ENCODE measurements around the gene PYCR2.

The PYCR2 gene

DNA sequence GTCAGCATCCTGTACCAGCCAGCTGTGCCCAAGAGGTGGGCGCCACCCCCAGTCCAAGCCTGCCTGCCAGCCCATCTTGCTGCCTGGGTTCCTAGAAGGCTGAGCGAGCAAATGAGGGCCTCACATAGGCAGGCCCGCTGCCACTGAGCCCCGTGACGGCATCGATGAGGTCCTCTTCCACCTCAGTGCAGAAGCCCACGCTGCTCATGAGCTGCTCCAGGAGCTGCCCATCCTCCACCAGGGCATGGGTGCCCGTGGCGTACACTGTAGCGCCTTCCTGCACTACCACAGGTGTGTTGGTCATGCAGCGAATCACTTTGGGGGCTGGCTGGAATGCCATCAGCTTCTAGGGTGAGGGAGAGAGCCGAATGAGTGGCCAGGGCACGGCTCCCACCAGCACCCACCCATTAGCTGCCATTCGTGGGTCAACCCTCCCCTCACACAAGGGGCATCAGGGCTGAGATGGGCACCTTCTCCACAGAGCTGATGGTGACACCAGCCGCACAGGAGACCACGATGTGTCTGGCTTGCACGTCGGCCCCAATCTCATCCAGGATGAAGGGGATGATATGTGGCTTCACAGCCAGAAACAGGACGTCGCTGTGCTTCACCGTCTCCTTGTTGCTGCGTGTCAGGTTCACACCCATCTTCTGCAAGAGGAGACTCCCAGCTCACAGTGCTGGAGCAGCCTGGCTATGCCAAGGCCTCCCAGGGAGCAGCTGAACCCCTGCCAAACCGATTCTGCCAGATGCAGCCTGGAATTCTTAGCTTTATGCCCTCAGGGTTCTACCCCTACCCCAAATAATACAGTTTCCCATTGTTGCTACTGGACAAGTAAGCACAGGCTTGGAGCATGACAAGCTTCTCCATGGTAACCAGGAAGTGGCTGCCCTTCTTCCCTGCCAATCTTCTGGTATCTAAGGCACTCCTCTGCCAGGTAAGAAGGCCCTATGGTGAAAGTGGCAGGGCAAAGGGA, 2.0 kb downstream of the PYCR2 start:
- DNase-seq (ENCODE audit: low read depth in 1 of 2, low spot score in 1 of 2): no peak

DNA sequence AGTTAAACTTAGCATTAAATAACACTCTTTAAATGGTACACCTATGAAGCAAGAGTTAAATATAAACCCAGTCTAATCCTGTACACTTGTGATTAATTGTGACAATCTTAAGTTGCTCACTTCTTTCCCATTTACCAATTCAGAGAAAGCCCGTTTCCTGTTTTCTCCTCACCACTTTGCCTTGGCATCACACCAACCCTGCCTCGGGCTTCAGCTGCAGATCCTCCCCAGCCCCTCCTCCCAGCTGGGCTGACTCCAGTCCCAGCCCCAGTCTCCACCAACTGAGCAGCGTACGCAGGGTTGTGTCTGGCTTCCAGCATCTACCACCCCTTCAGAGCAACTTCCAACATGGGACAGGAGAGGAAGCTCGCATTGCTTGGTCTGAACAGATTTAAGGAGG, 4.1 kb downstream of the PYCR2 start:
- DNase-seq (ENCODE audit: low read depth in 1 of 2, low spot score in 1 of 2): no peak

DNA sequence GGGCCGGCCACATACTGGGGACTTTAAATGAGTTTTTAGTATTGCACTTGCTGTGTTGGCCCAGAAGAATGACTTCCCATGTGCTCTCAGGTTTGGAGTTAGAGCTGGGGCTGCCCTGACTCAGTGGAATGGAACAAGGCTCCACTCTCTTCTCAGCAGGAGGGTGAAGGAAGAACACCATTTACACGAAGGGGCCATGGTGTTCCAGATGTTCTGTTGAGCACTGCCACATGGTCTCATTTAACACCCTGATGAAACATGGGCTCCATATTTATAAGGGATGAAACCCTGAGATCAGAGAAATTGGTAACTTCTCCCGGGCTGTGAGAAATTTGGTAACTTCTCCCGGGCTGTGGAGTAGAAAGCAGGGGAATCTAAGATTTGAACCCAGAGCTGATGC, 5.8 kb downstream of the PYCR2 start:
- DNase-seq (ENCODE audit: low read depth in 1 of 2, low spot score in 1 of 2): no peak

DNA sequence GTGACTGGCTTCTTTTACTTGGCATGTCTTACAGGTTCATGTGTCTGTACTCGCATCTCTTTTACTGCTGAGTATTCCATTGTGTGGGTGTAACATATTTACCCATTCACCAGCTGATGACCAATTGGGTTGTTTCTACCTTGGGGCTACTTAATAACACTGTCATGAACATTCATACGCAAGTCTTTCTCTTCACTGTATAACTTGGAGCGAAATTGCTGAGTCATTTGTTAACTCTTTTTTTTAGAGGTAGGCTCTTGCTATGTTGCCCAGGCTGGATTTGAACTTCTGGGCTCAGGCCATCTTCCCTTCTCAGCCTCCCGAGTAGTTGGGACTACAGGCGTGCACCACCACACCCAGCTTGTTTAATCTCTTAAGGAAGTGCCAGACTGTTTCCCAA, 6.5 kb downstream of the PYCR2 start:
- no peak for DNase-seq (ENCODE audit: low read depth in 1 of 2, low spot score in 1 of 2)

DNA sequence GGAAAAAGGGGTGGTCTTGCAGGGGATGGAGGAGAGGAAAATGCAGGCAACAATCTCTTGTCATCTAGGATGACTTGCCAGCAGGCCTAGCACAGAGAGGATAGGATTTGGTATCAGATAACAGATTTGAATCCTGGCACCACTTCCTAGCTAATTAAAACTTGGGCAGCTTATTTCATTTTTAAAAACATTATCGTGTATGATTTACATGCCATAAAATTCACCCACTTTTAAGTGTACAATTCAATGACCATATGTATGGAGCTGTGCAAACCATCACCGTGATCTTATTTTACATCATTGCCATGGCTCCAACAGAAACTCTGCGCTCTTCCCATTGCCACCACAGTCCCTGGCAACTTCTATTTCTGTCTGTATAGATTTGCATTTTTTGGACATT, 6.9 kb downstream of the PYCR2 start:
- no peak for DNase-seq (ENCODE audit: low read depth in 1 of 2, low spot score in 1 of 2)

DNA sequence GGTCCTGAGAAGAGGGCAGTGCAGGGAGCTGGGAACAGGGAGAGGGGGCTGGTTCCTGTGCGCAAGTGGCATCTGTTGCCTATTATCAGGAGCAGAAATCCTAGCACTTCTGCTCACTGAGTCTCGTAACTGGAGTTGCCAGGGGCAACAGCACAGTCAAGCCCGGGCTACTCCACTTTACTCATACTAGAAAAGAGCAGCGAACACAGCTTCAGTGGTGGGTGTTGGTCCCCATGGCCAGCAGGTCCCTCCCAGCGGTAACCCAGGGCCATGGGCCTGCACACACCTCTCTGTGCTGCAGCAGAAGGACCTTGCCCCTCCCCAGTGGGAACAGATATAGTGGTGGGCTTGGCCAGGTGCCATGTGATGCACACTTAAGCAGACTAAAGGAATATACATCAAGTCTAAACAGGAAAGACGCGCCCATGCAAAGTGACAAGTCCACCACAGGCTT, 8.5 kb downstream of the PYCR2 start:
- DNase-seq (ENCODE audit: low read depth in 1 of 2, low spot score in 1 of 2): no peak

DNA sequence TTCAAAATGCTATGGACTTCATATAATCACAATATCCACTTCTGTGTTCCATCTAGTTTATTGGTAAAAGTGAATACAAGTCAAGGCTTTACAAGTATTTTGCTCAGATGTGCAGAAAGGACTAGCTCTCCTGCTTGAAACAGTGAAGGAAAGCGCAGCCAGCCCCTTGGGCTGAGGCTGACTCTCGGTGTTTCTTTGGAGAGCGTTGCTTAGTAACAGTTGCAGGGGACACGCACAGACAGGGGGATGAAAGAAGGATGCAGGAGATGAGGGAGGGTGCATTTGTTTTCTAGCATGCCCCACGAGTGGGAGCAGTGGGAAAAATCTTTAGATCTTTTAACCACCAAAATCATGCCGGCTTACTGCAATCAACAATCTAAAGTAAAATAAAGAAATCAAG, 9.1 kb downstream of the PYCR2 start:
- no peak for DNase-seq (ENCODE audit: low read depth in 1 of 2, low spot score in 1 of 2)

DNA sequence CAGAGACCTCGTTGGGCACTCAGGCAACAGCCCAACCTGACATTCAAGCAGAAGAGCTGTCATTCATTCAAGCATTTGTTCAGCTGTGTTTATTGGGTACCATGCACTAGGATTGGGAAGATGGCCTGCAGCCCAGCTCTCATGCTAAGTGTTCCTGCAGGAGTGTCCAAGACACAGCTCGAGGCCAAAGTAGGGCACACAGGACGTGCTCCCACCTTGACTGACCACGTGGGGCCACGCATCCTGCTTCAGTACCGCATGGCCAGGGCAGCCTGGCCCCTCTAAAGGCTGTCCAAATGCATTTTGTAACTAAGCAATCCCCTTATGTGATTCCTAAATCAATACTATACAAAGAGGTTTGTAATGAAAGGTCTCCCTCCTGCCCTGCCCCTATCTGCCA, 9.7 kb downstream of the PYCR2 start:
- no peak for DNase-seq (ENCODE audit: low read depth in 1 of 2, low spot score in 1 of 2)

DNA sequence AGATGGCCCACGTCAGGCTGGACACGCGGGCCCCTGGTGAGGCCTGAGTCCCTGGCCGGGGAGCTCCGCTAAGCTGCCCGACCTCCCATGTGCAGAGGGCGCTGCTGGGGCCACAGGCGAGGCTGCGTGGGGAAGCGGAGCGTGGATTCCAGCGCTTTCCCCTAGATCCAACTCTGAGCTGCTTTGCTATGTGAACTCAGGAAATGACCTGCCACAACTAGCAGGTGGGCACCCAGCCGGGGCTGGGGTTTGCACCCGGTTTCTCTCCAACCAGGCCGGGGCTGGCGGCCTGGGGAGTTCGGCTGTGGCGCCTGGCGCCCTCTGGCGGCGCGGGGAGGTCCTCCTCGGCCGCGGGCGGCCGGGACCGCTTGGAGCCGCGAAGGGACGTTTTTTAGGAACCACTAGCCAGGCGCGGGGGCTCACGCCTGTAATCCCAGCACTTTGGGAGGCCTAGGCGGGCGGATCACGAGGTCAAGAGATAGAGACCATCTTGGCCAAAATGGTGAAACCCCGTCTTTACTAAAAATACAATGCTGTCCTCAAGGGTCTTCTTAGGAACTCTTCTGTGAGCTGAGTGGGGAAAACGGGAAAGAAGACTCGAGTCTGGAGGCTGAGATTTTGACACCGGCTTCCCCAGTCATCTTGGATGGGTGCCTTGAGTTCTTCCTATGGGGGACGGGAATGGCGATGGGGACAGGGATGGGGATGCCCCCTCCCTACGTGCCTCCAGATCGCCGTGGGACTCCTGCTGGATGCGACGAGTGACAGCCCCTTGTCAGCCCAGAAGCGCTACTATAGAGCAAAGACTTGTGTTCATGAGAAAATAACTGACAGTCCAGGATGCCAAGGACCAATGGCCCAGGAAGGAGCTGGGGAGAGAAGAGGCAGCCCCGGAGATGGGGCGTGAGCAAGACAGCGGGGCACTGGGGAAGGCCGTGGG, 12.6 kb downstream of the PYCR2 start:
- DNase-seq (ENCODE audit: low read depth in 1 of 2, low spot score in 1 of 2): peak; percentile 46 to 62

DNA sequence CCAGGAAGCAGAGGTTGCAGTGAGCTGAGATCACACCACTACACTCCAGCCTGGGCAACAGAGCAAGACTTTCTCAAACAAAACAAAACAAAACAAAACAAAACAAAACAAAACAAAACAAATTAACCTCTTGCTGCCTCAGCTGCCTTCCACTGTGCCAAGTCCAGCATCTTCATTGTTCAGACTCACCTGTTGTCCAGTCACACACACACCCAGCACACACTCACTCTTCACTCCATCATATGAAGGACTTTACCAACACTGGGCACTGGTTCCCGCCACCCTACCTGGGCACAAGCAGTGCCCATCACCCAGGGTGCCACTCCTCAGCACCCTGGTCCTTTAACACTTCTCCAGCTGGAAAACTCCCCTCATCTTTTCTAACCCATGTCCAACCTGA, 14.6 kb downstream of the PYCR2 start:
- no peak for DNase-seq (ENCODE audit: low read depth in 1 of 2, low spot score in 1 of 2)

DNA sequence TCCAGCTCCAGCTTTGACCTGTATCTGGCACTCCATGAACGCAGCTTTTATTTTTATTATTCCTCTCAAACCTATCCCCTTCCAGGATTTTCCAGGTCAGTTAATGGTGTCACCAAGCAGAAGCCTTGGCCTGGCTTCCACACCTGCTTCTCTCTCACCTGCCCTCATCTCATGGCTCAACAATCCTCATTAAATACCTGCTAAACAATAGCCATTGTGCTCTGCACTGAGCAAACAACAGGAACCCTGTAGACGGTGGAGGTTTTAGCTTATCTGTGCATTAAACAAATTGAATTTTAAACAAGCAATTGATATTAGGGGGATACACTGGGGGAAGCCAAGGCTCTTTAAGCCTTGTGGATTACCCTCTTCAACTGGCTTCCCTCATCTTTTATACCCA, 15.3 kb downstream of the PYCR2 start:
- no peak for DNase-seq (ENCODE audit: low read depth in 1 of 2, low spot score in 1 of 2)

DNA sequence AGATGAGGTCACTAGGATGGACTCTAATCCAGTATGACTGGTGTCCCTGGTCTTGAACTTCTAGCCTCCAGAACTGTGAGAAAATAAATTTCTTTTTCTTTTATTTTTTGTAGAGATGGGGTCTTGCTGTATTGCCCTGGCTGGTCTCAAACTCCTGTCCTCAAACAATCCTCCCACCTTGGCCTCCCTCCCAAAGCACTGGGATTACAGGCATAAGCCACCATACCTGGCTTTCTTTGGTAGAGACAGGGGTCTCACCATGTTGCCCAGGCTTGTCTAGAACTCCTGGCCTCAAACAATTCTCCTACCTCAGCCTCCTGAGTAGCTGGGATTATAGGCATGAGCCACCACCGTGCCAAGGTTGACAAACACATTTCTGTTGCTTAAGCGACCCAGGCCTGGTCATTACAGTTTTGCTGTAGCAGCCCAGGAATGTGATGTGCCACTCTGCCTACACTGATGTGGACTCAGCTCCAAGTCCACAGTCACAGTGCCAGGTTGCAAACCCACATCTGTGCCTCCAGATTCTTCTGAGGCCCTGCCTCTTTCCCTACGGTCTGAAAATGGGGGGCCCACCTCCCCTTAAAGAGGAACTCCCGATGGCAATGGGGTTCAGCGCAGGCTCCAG, 15.9 kb downstream of the PYCR2 start:
- DNase-seq (ENCODE audit: low read depth in 1 of 2, low spot score in 1 of 2): no peak

DNA sequence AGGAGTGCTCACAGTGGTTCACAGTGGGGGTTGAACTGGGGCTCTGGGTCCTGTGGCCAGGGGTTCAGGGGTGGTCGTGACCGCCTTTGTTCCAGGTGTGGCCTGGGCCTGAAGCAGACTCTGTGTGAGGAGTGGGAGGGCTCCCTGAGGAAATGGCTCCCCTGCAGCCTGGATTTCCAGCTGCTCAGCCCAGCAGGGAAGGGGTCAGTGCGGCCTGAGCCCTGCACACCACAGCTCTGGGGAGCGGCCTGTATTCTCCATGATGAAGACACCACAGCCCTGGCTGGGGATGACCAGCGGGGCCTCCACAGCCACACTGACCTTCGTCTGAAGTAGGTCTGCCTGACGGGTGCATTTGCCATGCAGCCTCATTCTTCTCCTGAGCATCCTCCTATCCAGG, 16.7 kb downstream of the PYCR2 start:
- no peak for DNase-seq (ENCODE audit: low read depth in 1 of 2, low spot score in 1 of 2)

DNA sequence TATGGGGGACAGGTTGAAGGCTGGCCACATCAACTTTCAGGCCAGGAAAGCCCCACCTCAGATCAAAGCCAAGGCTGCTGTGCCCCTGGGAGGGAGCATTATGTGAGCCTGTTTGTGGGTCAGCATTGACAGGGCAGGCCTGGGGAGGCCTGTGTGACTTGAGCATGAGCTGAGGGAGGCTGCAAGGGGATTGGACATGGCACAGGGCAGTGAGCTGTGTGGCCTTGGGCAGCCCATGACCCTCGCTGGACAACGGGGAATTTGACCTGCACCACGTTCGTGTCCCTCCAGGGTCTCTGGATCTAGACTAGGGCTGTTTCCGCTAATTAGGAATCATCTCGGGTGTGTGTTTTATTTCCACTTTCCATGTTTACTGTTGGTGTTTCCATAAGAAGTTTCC, 17.6 kb downstream of the PYCR2 start:
- no peak for DNase-seq (ENCODE audit: low read depth in 1 of 2, low spot score in 1 of 2)

DNA sequence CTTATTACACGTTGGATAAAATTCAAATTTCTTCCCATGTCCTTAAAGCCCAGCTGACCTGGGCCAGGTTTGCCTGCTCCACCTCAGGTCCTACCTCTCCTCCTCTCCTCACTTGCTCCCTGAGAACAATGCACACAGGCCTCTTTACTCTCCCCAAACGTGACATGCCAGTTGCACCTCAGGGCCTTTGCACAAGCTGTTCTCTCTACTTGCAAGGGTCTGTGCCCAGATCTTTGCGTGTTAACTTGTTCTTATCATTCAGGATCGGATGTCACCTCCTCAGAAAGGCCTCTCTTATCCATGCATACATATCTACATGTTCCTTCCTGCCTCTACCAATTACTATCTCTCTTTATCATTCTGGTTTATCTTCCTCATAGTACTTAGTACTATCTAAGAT, 20.4 kb downstream of the PYCR2 start:
- DNase-seq (ENCODE audit: low read depth in 1 of 2, low spot score in 1 of 2): no peak

DNA sequence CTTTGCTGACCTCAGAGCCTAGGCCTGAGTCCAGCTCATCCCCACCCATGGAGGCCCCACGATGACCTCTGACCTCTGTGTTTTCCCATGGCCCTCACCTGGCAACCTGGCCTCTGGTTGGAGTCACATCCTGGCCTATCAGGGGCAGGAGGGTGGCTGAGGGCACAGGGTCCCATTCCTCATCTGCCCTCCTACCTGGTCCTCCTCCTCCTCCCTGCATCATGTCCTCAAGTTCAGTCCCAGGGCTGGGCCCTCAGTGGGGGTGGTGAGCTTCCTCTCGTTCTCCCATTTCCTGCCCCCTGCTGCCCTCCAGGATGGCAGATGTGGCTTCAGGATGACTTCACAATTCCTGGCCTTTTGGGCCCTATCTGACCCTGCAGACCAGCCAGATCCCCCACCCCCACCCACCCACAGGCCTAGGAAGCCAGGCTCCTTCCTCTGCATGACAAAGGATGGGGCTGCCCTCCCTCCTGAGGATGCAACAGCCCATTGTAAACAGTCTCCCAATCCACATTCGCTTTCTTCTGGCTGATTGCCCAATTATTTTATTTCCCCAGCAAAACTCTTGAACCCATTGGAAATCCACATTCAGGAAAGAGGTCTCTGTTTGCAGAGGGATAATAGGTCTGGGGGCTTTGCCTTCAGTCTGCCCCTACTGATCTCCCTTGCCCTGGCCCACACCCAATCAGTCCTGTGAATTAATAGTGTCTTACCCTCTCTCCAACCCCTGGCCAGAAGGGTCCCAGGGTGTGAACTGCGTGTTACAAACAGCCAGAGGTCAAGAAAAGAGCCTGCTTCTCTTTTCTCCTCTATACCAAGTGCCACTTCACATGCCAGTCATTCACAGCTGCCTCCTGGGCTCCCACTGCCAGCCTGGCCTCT, 24.8 kb downstream of the PYCR2 start:
- no peak for DNase-seq (ENCODE audit: low read depth in 1 of 2, low spot score in 1 of 2)

DNA sequence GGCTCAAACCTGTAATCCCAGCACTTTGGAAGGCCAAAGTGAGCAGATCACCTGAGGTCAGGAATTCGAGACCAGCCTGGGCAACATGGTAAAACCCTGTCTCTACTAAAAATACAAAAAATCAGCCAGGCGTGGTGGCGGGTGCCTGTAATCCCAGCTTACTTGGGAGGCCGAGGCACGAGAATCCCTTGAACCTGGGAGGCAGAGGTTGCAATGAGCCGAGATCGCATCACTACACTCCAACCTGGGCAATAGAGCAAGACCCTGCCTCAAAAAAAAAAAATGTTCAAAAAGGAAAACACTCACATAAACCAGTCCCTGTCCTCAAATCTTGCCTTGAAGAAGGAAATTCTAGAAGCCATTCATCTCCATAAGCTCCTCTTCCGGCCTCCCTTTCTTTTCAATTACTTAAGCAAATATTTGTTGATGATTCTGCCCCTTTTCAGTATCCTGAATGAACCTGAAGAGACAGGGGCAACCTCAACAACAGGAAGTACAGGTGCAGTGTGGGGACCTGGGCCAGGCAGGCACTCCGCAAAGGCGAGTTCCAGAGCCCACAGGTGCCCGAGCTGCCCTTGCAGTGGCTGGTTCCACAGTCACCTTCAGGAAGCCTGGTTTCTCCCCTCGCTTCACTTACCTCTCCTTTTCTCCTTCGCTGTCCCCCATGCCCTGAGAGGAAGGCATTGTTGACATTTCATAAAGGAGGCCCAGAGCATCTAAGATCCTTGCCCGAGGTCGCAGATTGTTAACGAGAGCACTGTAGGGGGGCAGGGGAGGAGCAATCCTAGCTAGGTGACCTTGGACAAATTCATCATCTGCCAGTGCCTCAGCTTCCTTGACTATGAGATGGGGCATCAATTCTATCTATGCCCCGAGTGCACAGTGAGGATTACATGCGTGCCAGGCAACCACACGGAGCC, 26.2 kb downstream of the PYCR2 start:
- no peak for DNase-seq (ENCODE audit: low read depth in 1 of 2, low spot score in 1 of 2)

DNA sequence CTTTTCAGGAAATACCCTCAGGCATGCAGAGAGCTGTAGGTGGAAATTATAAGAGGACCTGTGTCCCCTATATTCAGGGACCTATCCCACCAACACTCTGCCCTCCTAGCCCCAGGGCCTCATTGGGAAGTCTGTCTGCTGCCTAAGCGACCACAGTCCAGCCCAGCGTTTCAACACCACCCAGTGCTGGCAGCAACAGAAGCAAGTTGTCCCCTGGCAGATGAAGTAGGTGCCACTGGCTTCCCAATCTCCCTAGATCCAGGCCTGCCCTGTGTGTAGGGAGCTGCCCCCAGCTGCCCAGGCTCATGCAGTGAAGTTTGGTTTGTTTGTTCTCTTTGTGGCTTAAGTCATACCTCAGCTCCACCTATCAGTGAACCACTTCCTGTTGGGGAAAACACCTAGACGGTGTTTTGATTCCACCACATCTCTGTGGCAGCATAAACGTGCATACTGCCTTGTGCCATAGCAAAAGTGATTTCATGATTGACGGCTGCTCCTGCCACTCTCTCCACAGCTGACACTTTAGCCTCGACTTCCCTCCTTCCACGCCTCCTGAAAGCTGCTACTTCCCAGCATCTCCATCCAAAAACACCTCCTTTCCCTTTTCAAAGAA, 27.0 kb downstream of the PYCR2 start:
- DNase-seq (ENCODE audit: low read depth in 1 of 2, low spot score in 1 of 2): peak in 1 of 2 donors; percentile 68

DNA sequence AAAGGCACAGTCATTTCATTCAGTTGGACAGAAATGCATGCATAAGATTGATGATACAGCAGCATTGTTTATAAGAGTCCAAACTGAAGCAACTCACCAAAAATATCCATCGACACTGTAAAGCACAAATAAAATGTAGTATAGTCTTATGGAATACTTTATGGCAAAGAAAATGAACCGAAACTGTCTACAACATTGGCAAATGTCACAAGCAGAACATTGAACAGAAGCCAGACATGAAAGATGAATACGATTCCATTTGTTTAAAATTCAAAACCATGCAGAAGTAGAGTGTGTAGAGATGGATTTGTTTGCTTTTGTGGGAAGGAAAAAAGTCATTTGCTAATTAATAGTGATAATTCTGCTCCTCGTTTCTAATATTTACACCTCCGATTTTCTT, 27.6 kb downstream of the PYCR2 start:
- DNase-seq (ENCODE audit: low read depth in 1 of 2, low spot score in 1 of 2): no peak

All from activated CD4-positive, alpha-beta T cell treated with anti-CD3 and anti-CD28 coated beads, Interleukin-2, amount 50 U/mL, for 24 hours (primary cell).